Measurements from ENCODE around the gene NOS3. TPM values are rescaled to one million over a fixed set of nuclear protein-coding genes. Genes with fewer than 3 reads are reported as not detected.

NOS3 gene
- total and polyA plus RNA-seq, 9 of the 15 experiments (the other 6 are each of a cell fraction or from before 2014, with no cell fraction given): 1.1 to 121 (median 23.6) TPM

DNA sequence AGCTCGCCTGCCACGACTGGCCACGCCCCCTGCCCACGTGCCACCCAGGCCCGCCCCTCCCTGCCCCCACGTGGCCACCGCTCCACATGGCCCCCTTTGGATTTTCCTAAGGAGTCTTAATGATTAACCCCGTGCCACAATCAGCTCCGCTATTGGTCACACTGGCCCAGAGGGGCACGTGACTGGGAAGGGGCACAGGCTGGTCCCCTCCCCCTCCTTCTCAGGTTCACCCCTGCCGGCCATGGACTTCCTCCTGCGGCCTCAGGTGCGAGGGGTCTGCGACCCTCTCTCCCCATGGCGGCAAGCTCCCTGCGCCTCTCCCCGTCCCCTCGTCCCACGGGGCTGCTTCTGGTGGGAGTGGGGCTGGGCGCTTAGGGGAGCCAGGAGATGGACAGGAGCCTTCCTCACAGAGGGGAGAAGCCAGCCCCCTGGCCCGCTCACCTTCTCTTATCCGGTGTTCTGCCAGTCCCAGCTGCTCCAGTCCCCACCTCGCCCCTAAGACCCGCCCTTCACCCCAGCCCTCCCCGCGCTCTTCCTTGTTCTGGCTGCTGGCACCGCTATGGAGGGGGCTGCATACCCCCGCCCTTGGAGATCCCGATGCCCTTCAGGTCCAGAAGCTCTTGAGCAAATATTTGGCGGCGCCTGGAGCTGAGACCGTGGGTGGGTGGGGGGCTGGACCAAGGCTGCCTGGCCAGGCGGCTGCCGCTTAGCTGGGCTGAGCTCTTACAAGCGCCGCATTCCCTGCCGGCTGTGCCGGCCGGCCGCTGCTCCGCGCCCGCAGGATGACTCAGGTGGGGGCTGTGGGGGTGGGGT lies 71.8 kb downstream of the NOS3 start (continued):
- TF ChIP-seq VEZF1 (CRISPR knock-in tag; IDR thresholded peaks at IDR 0.05): peak; percentile 90; the same call in 1 of the 2 replicates
- TF ChIP-seq BHLHE40 (IDR thresholded peaks at IDR 0.05; ENCODE audit: low read length): peak; percentile 87
- peak; percentile 54; the same call in 1 of the 2 replicates for TF ChIP-seq NFRKB (IDR thresholded peaks at IDR 0.05; ENCODE audit: low read depth)
- no peak for TF ChIP-seq CREB3L1 (IDR thresholded peaks at IDR 0.05; ENCODE audit: borderline replicate concordance, low read depth)
- TF ChIP-seq, protein P1, sequence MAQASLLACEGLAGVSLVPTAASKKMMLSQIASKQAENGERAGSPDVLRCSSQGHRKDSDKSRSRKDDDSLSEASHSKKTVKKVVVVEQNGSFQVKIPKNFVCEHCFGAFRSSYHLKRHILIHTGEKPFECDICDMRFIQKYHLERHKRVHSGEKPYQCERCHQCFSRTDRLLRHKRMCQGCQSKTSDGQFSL (CRISPR knock-in tag; IDR thresholded peaks at IDR 0.05): peak; percentile 14; the same call in 1 of the 2 replicates
- TF ChIP-seq, protein P1 (tag; IDR thresholded peaks at IDR 0.05): no peak
- 0 out of 2 replicates have a peak, but pooled peaks have one; percentile 50 for TF ChIP-seq FOXK1 (CRISPR knock-in tag; IDR thresholded peaks at IDR 0.05; ENCODE audit: borderline replicate concordance)
- TF ChIP-seq U2AF2 (optimal IDR thresholded peaks at IDR 0.05; ENCODE audit: low read depth, low read length): no peak
- TF ChIP-seq SMC3 (conservative IDR thresholded peaks at IDR 0.05; ENCODE audit: insufficient read depth, low read depth, low read length): 0 out of 2 replicates have a peak, but pooled peaks have one; percentile 1
- TF ChIP-seq E2F3 (CRISPR knock-in tag; IDR thresholded peaks at IDR 0.05): peak; percentile 30; the same call in 1 of the 2 replicates
- peak; percentile 95 for TF ChIP-seq MXD1 (CRISPR knock-in tag; IDR thresholded peaks at IDR 0.05; ENCODE audit: borderline replicate concordance, poor library complexity, severe bottlenecking)
- TF ChIP-seq ZFPM2 (CRISPR knock-in tag; IDR thresholded peaks at IDR 0.05): no peak
- TF ChIP-seq TFAP4 (CRISPR knock-in tag; IDR thresholded peaks at IDR 0.05; ENCODE audit: borderline replicate concordance): peak; percentile 73
- TF ChIP-seq, protein P2, sequence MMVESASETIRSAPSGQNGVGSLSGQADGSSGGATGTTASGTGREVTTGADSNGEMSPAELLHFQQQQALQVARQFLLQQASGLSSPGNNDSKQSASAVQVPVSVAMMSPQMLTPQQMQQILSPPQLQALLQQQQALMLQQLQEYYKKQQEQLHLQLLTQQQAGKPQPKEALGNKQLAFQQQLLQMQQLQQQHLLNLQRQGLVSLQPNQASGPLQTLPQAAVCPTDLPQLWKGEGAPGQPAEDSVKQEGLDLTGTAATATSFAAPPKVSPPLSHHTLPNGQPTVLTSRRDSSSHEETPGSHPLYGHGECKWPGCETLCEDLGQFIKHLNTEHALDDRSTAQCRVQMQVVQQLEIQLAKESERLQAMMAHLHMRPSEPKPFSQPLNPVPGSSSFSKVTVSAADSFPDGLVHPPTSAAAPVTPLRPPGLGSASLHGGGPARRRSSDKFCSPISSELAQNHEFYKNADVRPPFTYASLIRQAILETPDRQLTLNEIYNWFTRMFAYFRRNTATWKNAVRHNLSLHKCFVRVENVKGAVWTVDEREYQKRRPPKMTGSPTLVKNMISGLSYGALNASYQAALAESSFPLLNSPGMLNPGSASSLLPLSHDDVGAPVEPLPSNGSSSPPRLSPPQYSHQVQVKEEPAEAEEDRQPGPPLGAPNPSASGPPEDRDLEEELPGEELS (CRISPR knock-in tag; IDR thresholded peaks at IDR 0.05; ENCODE audit: borderline replicate concordance): 0 out of 2 replicates have a peak, but pooled peaks have one; percentile 37
- peak; percentile 95 for TF ChIP-seq RAD51 (IDR thresholded peaks at IDR 0.05; ENCODE audit: borderline replicate concordance, low read depth)
- 0 out of 2 replicates have a peak, but pooled peaks have one; percentile 19 for TF ChIP-seq SREBF1 (IDR thresholded peaks at IDR 0.05; ENCODE audit: borderline replicate concordance, low read depth, low read length)
- 0 out of 4 replicates have a peak, but pooled peaks of 1 of the 2 experiments have one; percentile 8 for TF ChIP-seq TRIM24 (IDR thresholded peaks at IDR 0.05)
- TF ChIP-seq PHF8 (IDR thresholded peaks at IDR 0.05; ENCODE audit: borderline replicate concordance, low read length): peak; percentile 14; the same call in 1 of the 2 replicates

All from K562 (cell line).